ENCODE data around the gene MESD.
"Not testable (repeated sequence)": the region's sequence is repeated elsewhere in the genome, so short reads cannot be mapped to it uniquely, and the experiment has no call there.

MESD gene

DNA sequence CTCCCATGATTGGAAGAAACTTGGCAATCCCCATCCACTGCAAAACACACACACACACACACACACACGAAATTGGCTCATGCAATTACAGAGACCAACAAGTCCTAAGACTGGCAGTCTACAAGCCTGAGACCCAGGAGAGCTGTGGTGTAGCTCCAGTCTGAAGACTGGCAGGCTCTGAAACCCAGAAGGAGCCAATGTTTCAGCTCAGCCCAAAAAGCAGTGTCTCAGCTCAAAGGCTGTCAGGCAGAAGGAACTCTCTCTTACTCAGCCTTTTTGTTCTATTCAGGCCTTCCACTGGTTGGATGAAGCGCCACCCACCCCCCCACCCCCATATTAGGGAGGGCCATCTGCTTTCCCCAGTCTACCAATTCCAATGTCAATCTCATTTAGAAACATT, 32.1 kb downstream of the MESD start:
- DNase-seq: no peak

DNA sequence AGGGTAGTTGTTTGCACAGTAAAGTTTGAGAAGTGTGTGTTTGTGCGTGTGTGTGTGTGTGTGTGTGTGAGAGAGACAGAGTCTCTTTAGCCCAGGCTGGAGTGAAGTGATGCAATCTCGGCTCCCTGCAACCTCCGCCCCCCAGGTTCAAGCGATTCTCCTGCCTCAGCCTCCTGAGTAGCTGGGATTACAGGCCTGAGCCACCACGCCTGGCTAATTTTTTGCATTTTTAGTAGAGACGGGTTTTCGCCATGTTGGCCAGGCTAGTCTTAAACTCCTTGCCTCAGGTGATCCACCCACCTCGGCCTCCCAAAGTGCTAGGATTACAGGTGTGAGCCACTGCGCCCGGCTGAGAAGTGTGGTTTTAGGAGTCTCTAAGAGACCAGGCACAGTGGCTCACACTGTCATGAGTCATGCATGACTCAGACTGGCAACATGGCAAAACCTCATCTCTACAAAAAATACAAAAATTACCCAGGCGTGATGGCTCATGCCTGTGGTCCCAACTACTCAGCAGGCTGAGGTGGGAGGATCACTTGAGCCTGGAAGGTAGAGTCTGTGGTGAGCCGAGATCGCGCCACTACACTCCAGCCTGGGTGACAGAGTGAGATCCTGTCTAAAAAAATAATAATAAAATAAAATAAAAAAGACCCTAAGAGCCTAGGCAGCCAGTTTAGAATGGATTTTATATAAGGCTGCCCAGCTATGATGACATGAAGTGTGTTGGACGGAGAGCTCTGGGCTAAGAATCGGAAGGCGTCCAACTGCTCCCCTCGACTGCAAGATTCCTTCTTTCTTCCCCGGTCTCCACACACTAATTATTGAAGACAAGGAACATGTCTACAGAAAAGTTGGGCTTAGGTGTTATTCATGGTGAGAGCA, 33.8 kb downstream of the MESD start:
- DNase-seq: not testable (repeated sequence)

DNA sequence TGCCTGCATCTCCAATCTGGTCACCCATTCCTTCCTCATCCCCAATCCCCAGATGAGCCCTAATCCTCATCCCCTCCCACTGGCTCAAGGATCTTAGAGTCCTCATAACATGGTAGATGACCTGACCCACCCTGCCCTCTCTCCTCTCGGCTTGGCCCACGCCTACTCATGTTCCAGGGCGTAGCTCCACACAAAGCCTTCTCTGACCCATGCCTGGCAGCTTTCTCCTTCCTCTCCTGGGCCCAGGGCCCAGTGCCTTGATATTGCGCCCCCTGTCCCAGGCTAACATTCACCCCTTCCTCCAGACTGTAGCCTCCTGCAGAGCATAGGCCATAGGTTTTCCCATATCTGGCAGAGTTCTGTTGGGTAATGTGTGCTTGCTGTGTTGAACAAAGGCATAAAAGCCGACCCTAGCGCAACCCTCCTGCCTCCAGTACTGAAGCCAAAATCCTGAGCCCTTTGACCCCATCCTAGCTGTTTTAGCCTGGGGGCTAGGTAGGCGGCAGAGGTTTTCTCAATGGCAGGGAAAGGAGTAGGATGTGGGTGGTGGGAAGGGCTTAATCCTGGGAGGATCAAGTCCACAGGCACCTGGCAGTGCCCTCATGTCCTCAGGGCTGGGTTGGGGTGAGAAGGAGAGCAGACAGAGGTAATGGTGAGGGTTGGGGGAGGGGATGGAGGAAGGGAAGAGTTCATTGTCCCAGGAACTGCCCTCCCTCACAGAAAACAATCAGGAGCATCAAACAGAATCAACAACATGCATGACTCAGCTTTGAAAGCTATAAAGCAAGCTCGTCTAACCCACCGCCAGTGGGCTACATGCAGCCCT, 35.5 kb downstream of the MESD start:
- DNase-seq: no peak

DNA sequence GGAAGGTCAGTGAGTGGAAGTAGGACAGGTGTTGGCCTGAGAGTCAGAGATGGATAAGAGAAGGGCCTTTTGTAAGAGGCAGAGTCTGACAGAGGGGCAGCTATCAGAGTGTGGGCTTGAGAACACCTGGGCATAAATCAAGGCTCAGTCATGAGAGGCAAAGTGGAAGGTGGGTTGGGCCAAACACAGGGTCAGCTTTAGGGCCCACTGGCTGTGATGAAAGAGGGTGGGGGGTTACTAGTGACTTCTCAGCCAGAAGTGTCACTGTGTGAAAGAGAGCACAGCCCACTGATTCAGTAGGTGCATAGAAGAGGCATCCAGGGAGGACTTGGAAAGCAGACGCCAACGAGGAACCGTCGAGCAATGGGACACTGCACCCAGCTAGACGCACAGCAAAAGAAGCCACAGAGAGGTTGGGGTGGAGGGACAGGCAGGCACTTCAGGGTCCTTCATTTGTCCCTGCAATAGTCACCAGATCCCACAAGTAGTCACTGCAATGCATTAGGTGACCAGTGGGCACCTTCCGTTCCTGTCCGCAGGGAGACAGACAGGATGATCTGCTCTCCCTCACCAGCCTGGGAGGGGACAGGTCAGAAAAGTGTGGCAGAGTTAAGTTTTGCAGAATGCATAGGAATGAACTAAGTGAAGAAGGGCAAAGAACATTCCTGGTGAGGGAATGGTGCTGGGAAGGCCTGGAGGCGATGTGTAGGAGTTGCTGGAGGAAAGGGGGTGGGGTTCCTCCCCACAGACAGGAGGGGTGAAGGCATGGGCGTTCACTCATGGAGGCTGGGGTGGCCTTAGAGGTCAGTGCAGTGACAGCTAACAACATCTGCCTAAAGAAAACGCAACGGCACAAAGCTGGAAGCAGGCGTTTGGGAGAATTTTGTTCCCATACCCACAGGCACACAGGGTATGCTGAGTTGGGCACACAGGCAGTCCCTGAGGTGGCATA, 36.3 kb downstream of the MESD start:
- DNase-seq: no peak

DNA sequence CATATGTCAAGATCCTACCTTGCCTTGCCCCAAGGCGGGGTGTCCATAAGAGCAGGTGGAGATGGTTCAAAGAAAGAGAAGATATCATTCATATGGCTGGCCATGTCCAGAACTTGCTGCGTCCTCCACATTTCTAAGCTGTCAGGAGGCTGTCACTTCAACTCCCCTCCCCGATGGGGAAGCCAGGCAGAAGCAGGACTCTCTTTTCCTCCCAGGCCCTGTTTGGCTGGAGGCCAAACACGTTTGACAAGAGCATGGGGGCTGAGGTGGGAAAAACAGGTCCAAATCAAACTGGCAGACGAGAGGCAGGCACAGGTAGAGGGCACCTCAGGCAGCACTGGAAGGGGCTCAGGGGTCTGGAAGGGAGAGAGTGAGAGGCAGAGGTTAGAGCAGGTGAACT, 37.7 kb downstream of the MESD start:
- no peak for DNase-seq

DNA sequence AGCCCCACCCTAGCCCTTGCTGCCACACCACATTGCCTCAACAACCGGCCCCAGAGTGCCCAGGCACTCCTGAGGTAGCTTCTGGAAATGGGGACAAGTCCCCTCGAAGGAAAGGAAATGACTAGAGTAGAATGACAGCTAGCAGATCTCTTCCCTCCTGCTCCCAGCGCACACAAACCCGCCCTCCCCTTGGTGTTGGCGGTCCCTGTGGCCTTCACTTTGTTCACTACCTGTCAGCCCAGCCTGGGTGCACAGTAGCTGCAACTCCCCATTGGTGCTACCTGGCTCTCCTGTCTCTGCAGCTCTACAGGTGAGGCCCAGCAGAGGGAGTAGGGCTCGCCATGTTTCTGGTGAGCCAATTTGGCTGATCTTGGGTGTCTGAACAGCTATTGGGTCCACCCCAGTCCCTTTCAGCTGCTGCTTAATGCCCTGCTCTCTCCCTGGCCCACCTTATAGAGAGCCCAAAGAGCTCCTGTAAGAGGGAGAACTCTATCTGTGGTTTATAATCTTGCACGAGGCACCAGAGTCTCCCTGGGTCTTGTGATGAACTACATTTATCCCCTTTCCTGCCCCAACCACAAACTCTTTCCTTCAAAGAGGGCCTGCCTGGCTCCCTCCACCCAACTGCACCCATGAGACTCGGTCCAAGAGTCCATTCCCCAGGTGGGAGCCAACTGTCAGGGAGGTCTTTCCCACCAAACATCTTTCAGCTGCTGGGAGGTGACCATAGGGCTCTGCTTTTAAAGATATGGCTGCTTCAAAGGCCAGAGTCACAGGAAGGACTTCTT, 39.1 kb downstream of the MESD start:
- DNase-seq: no peak

DNA sequence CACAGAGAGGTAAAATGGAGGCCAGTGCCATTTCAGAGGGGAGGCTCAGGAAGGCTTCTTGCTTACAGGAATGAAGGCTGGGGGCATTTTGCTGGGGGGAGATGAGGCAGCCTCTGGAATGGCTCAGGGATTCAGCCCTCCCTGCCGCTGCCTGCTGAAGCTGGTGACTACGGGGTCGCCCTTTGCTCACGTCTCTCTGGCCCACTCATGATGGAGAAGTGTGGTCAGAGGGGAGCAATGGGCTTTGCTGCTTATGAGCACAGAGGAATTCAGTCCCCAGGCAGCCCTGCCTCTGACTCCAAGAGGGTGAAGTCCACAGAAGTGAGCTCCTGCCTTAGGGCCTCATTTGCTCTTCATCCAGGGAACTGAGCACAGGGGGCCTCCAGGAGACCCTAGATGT, 39.9 kb downstream of the MESD start:
- no peak for DNase-seq

DNA sequence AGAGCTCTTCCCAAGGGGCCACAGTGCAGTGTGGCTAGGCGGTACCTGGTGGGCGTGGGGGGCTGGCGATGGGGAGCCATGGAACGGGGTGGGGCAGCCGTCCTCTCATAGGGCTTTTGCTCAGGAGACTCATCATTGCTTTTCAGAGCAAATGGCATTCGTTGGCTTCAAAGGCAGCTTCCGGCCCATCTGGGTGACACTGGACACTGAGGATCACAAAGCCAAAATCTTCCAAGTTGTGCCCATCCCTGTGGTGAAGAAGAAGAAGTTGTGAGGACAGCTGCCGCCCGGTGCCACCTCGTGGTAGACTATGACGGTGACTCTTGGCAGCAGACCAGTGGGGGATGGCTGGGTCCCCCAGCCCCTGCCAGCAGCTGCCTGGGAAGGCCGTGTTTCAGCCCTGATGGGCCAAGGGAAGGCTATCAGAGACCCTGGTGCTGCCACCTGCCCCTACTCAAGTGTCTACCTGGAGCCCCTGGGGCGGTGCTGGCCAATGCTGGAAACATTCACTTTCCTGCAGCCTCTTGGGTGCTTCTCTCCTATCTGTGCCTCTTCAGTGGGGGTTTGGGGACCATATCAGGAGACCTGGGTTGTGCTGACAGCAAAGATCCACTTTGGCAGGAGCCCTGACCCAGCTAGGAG, 40.8 kb downstream of the MESD start:
- DNase-seq: no peak

DNA sequence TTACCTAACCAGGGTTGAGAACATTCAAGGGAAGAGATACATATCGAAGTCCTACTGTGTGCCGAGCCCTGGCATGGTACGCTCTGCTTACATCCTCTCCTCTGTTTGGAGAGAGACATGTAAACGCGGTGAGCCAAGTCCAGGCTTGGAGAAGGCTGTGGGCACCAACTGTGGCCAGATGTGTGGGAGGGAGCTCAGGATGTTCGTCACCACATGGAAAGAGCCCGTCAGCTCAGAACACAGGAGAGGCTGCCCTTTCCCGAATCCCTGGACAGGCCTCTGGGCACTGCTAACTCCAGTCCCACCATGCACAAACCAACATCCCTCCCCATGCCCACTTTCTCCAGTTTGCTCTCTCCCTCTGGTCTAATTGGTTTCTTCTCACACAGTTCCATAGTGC, 43.0 kb downstream of the MESD start:
- no peak for DNase-seq

DNA sequence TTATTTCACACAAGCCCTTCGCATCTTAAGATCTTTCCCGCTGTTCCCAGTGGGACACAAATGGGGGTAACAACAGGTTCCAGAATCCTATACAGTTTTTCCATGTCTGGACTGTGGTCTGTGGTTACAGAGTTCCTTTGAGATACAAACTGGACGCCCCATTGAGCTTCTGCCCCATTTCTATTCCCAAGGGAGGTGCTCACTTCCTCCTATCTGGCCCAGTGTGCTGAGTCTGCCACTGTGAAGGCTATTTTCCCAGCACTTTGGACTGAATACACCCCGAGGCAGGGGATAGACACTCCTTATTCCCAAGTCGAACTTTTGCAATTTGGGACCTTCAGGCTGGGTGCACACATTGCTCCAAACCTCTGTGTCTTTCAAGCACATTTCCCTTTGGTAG, 44.0 kb downstream of the MESD start:
- no peak for DNase-seq

DNA sequence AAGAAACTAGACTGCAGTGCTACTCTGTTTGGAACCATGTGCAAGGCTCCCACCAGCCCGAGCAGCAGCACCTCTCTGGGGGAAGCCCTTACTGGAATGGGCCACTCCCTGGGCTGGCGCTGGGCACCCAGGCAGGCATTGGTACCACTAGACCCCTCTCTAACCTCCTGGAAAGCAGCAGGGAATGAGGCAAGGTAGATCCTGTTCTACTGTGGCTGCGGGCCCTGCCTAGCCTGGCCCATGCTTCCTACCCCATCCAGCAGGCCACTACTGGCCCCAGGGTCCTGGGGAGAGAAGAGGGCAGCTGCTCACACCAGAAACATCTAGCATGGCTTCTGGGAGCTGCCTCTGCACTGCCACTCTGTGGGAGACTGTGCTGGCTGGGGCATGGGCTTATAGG, 44.8 kb downstream of the MESD start:
- no peak for DNase-seq

DNA sequence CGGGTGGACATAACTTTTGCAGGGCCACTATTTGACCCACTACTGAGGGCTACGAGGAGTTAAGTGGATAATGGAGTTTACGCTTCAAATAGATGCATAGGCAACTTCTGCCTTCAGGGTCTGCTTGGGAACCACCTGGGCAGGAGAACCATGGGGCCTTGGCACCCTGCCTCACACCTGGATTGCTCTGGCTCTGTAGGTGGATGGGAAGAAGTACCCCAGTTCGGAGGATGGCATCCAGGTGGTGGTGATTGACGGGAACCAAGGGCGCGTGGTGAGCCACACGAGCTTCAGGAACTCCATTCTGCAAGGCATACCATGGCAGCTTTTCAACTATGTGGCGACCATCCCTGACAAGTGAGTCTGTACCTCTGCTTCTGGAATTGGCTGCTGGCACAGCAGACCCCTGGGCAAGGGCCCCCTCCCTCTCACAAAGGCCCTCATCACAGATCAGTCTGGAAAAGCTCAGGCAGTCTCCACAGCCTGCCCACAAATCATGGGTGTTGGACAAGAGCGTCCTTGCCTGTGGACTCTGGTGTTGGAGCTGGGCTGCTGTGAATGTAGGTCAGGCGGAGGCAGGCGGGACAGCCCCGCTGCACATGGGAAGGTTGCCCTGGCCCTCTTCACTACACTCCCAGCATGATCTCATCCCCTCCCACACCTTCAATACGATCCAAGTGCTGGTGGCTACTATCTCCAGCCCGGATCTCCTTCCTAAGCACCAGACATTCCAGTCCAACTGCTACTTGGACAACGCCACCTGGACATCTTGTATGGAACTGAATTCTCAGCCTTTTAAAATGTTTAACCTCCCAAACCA, 46.7 kb downstream of the MESD start:
- no peak for DNase-seq

DNA sequence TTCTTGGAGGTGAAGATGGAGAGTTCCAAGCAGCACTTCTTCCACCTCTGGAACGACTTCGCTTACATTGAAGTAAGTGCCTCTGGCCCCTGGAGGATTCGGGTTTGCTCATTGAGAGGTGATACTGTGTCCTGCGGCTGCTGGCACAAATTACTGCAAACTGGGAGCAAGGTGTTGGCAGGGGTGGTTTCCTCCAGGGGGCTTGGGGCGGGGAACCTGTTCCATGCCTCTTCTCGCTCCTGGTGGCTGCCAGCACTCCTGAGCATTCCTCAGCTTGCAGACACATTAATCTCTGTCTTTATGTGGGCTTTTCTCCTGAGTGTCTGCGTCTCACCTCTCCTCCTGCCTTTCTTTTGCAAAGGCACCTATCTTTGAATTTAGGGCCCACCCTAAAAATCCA, 47.4 kb downstream of the MESD start:
- DNase-seq: no peak

DNA sequence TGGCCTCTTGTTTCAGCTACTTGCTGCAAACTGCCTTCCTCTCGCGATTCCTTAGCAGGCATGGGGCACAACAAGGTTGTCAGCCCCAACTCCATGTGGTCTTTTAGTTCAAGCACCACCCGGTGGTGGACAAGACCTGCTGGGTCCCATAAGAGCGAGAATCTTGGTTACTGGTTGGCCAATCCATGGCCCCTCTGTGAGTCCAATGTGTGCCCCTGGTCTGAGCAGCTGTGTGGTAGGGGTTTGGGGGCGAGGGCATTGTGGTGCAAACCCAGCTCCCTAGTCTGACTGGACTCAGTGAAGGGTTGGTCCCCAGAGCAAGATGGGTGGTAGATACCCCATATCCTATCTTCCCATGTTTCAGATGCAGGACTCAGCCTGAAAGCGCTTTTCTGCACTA, 48.8 kb downstream of the MESD start:
- DNase-seq: no peak

DNA sequence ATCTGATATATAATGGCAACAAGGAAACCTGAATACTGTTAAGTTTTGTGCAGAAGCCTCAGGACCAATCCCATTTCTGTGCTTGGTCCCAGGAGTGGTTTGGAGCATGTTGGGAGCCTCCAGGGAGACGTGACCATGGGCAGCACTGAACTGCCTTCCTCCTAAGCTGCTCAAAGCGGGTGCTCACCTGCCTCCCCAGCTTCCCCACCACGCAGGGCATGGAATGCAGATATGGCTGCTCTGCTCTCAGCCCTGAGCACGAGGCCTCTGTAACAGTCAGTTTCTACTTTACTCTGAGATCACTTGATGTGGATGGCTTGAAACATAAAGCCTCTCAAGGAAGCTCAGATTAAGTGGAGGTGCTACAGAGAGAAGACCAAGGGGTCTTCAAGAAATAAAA, 49.3 kb downstream of the MESD start:
- no peak for DNase-seq

DNA sequence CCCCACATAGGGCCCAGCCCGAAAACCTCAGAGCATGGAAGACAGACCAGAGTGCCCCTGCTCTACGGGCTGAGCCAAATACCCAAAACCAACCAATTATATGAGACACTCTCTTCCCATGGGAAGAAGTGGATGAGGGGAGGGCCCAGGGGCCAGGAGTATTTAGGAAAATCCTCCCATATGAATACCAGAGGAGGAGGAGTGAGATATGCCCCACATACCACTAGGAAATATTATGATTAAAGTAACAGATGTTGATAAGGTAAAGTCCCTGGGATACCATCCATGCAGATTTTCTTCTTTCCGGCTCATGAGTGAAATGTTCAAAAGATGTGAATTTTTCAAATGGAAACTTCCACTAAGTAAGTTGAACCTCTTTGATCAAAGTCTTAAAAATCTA, 50.4 kb downstream of the MESD start:
- no peak for DNase-seq

DNA sequence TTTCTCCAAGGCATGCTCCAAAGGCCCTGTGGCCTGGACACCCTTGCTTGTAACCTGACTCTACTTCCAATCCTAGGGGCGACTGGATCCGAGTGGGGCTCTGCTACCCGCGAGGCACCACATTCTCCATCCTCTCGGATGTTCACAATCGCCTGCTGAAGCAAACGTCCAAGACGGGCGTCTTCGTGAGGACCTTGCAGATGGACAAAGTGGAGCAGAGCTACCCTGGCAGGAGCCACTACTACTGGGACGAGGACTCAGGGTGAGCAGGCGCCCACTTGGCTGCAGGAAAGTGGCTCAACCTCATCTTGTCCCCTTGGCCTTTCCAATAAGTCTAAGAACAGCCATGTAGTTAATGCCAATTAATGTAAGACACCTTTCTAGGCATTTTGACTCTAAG, 51.9 kb downstream of the MESD start:
- DNase-seq: no peak

DNA sequence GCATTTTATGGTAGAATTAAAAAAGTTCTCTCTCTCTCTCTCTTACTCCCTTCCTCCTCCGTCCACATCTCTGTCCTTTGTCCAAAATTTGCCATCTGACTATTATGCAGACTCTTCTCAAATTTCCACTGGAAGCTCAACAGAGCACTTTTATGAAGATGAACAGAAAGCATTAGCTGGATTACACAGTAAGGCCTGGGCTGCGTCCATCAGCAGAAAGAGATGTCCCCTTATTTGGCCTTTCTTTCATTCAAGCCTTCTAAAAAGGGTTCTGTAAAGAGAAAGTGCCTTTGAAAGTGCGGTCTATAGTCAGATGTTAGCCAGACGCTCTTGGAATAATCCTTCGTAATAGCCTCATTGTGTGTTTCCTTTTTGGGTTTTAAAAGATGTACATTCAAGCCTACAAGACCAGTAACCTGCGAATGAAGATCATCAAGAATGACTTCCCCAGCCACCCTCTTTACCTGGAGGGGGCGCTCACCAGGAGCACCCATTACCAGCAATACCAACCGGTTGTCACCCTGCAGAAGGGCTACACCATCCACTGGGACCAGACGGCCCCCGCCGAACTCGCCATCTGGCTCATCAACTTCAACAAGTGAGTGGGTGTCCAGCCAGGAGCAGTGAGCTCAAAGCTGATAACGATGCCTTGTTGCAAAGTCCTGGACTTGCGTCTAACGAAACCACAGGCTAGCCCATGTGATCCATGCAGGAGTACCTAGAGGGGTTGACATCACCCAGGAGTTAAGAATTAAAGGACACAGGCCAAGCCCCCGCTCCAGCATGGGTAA, 53.1 kb downstream of the MESD start:
- no peak for DNase-seq

DNA sequence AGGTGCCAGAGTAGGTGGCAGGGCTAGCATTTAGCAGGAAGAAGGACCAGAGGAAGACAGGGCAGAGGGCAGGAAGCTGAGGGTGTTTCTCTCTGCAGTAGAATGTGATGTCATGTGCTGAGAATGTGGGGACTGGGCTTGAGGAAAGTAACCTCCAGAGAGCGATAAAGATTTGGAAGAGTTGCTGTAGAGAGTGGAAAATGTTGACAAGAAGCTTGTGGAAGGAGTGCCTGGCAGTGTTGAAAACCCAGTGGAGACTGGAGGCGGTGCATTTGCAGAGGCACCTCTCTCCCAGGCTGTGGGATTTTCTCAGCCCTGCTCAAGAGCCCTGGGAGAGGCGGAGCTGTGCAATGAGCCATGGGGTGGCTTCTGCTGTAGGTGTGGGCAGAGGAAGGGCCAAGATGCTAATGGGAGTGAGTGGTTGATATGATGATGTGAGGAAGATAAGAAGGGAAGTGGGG, 54.8 kb downstream of the MESD start:
- no peak for DNase-seq

DNA sequence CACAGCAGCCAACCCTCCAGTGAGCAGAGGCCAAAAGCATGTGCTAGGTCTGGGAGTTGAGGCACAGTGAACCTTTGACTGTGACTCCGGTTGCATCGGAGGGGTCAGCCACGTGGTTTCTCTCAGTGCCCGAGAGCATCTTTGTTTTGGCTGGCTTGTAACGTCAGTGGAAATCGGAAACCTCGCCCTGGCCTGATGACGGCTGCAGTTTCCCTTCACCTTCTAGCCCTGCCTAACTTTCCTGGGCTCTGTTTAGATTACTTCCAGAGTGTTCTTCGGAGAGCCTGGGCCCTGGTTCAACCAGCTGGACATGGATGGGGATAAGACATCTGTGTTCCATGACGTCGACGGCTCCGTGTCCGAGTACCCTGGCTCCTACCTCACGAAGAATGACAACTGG, 56.6 kb downstream of the MESD start:
- DNase-seq: no peak

Data from NCI-H1105 (cell line).